HepG2 (cell line): ENCODE measurements around the gene CSKMT. TPM values are rescaled to one million over a fixed set of nuclear protein-coding genes. Genes with fewer than 3 reads are reported as not detected.
A peak's percentile ranks its signal among the peaks of the same experiment; 100 is the strongest.

Experiments used
- ATF7-NPFF ChIP-seq: sonication (generic); formaldehyde crosslinking; IDR thresholded peaks from 2 replicates; pipeline ENCODE4 v1.8.1; 2023; ENCODE audit warnings: mild to moderate bottlenecking, low read depth, missing genetic modification reagents, moderate library complexity
- BORCS8-MEF2B ChIP-seq: sonication (generic); formaldehyde crosslinking; IDR thresholded peaks from 2 replicates; pipeline ENCODE4 v1.8.0; 2022; ENCODE audit warnings: mild to moderate bottlenecking, missing genetic modification reagents
- FIP1L1 ChIP-seq: fragments of 200-400 bp; formaldehyde crosslinking; IDR thresholded peaks from 2 replicates; pipeline ENCODE4 v1.6.1; 2018; ENCODE audit warnings: low read depth, mild to moderate bottlenecking, low read length, moderate library complexity, borderline replicate concordance; ENCODE audit not compliant: insufficient read depth
- FOXK1 ChIP-seq: sonication (generic); formaldehyde crosslinking; IDR thresholded peaks from 2 replicates; pipeline ENCODE4 v1.4.0; 2020; ENCODE audit warnings: low read depth, missing genetic modification reagents, borderline replicate concordance
- GFI1 ChIP-seq: sonication (generic); formaldehyde crosslinking; IDR thresholded peaks from 2 replicates; pipeline ENCODE4 v1.5.0; 2020; ENCODE audit warnings: missing genetic modification reagents, mild to moderate bottlenecking, borderline replicate concordance
- HMG20B ChIP-seq: conservative IDR thresholded peaks from 2 replicates; pipeline ENCODE4 v1.6.1; 2016; ENCODE audit warnings: missing genetic modification reagents, missing compliant biosample characterization
- KLF13 ChIP-seq: sonication (generic); formaldehyde crosslinking; IDR thresholded peaks from 2 replicates; pipeline ENCODE4 v1.4.0; 2020; ENCODE audit warnings: mild to moderate bottlenecking, missing genetic modification reagents
- RAD21 ChIP-seq: fragments of 450-650 bp; formaldehyde crosslinking; IDR thresholded peaks from 2 replicates; pipeline ENCODE4 v1.5.0; 2020; ENCODE audit warnings: mild to moderate bottlenecking
- RBM39 ChIP-seq: fragments of 200-400 bp; formaldehyde crosslinking; IDR thresholded peaks from one replicate; pipeline ENCODE4 v1.6.1; 2018; ENCODE audit warnings: antibody characterized with exemption, mild to moderate bottlenecking, low read depth, low read length; ENCODE audit not compliant: poor library complexity, severe bottlenecking
- THAP11 ChIP-seq: IDR thresholded peaks from 2 replicates; pipeline ENCODE4 v1.6.1; 2016; ENCODE audit warnings: missing biosample characterization, missing genetic modification reagents
- ZNF253 ChIP-seq: sonication (generic); formaldehyde crosslinking; IDR thresholded peaks from 2 replicates; pipeline ENCODE4 v1.8.0; 2022; ENCODE audit warnings: mild to moderate bottlenecking, missing genetic modification reagents, borderline replicate concordance
- ZNF260 ChIP-seq: sonication (generic); formaldehyde crosslinking; IDR thresholded peaks from 2 replicates; pipeline ENCODE4 v1.4.0; 2020; ENCODE audit warnings: missing genetic modification reagents, low read depth, mild to moderate bottlenecking, borderline replicate concordance
- ZNF501 ChIP-seq: sonication (generic); formaldehyde crosslinking; IDR thresholded peaks from 2 replicates; pipeline ENCODE4 v1.5.1; 2020; ENCODE audit warnings: mild to moderate bottlenecking, moderate library complexity, missing genetic modification reagents
- ZNF556 ChIP-seq: sonication (generic); formaldehyde crosslinking; IDR thresholded peaks from 2 replicates; pipeline ENCODE4 v1.4.0; 2020; ENCODE audit warnings: mild to moderate bottlenecking, missing genetic modification reagents, borderline replicate concordance
- ZNF605 ChIP-seq: sonication (generic); formaldehyde crosslinking; IDR thresholded peaks from 2 replicates; pipeline ENCODE4 v1.8.0; 2022; ENCODE audit warnings: mild to moderate bottlenecking, missing genetic modification reagents
- ZXDC ChIP-seq: sonication (generic); formaldehyde crosslinking; IDR thresholded peaks from 2 replicates; pipeline ENCODE4 v1.5.0; 2020; ENCODE audit warnings: mild to moderate bottlenecking, missing genetic modification reagents
- polyA plus RNA-seq, 8 experiments: library from polyadenylated mRNA; depleted of rRNA in 3 of 8; stranded (reverse) in 7 of 8; unstranded in 1 of 8; fragments of >200 nt; fragmentation: Illumina TruSeq in 4 of 8; extraction: Trizol in 4 of 8; gene quantifications; 2 replicates each; pipeline versions ENCODE4 v1.2.1 to v1.2.3, GENCODE V29; 2011 to 2016; ENCODE audit warnings: low read depth in 4 of 8, missing spikeins in 1 of 8, mixed read lengths in 1 of 8; ENCODE audit not compliant: insufficient read depth in 1 of 8
- total RNA-seq, 5 experiments: library from RNA; depleted of rRNA; stranded (reverse); fragments of >200 nt; fragmentation: Illumina TruSeq; extraction: Trizol; gene quantifications; 2 replicates each; pipeline ENCODE4 v1.2.3, GENCODE V29; 2016; ENCODE audit warnings: low read depth in 1 of 5
- TF ChIP-seq, protein P1 (sequence below): sonication (generic); formaldehyde crosslinking; IDR thresholded peaks from 2 replicates; pipeline ENCODE4 v1.5.0; 2020; ENCODE audit warnings: missing genetic modification reagents
- TF ChIP-seq, protein P2 (sequence below): sonication (generic); formaldehyde crosslinking; IDR thresholded peaks from 2 replicates; pipeline ENCODE4 v1.5.0; 2020; ENCODE audit warnings: mild to moderate bottlenecking, missing genetic modification reagents
- TF ChIP-seq, protein P3 (sequence below): fragments of 450-650 bp; IDR thresholded peaks from 2 replicates; pipeline ENCODE4 v1.6.1; 2017
- TF ChIP-seq, protein P4 (sequence below): IDR thresholded peaks from 2 replicates; pipeline ENCODE4 v1.6.1; 2018; ENCODE audit warnings: missing genetic modification reagents

The CSKMT gene
- total and polyA plus RNA-seq, 2 of the 13 experiments (the other 11 are each of a cell fraction or from before 2014, with no cell fraction given): 7.6 to 31.8 TPM

- peak; percentile 93; the same call in 1 of the 2 replicates for TF ChIP-seq FIP1L1
- no peak for TF ChIP-seq RAD21 (CRISPR knock-in tag)
- TF ChIP-seq, protein P1, sequence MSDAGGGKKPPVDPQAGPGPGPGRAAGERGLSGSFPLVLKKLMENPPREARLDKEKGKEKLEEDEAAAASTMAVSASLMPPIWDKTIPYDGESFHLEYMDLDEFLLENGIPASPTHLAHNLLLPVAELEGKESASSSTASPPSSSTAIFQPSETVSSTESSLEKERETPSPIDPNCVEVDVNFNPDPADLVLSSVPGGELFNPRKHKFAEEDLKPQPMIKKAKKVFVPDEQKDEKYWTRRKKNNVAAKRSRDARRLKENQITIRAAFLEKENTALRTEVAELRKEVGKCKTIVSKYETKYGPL (CRISPR knock-in tag): no peak
- peak; percentile 86 for TF ChIP-seq RBM39
- peak; percentile 83 for TF ChIP-seq THAP11 (CRISPR knock-in tag)
- 0 out of 2 replicates have a peak, but pooled peaks have one; percentile 5 for TF ChIP-seq ZNF253 (CRISPR knock-in tag)
- TF ChIP-seq, protein P2, sequence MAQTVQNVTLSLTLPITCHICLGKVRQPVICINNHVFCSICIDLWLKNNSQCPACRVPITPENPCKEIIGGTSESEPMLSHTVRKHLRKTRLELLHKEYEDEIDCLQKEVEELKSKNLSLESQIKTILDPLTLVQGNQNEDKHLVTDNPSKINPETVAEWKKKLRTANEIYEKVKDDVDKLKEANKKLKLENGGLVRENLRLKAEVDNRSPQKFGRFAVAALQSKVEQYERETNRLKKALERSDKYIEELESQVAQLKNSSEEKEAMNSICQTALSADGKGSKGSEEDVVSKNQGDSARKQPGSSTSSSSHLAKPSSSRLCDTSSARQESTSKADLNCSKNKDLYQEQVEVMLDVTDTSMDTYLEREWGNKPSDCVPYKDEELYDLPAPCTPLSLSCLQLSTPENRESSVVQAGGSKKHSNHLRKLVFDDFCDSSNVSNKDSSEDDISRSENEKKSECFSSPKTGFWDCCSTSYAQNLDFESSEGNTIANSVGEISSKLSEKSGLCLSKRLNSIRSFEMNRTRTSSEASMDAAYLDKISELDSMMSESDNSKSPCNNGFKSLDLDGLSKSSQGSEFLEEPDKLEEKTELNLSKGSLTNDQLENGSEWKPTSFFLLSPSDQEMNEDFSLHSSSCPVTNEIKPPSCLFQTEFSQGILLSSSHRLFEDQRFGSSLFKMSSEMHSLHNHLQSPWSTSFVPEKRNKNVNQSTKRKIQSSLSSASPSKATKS (CRISPR knock-in tag): no peak
- peak; percentile 64; the same call in 1 of the 2 replicates for TF ChIP-seq ZXDC
- no peak; the same call in none of the 2 replicates for TF ChIP-seq ATF7-NPFF (CRISPR knock-in tag)
- peak; percentile 78; the same call in 1 of the 2 replicates for TF ChIP-seq ZNF501 (CRISPR knock-in tag)
- 0 out of 2 replicates have a peak, but pooled peaks have one; percentile 67 for TF ChIP-seq BORCS8-MEF2B (CRISPR knock-in tag)
- peak; percentile 67; the same call in 1 of the 2 replicates for TF ChIP-seq ZNF605
- TF ChIP-seq ZNF556 (CRISPR knock-in tag): peak; percentile 78; the same call in 1 of the 2 replicates
- TF ChIP-seq FOXK1 (CRISPR knock-in tag): peak; percentile 44; the same call in 1 of the 2 replicates
- 0 out of 2 replicates have a peak, but pooled peaks have one; percentile 82 for TF ChIP-seq KLF13 (CRISPR knock-in tag)
- TF ChIP-seq, protein P3, sequence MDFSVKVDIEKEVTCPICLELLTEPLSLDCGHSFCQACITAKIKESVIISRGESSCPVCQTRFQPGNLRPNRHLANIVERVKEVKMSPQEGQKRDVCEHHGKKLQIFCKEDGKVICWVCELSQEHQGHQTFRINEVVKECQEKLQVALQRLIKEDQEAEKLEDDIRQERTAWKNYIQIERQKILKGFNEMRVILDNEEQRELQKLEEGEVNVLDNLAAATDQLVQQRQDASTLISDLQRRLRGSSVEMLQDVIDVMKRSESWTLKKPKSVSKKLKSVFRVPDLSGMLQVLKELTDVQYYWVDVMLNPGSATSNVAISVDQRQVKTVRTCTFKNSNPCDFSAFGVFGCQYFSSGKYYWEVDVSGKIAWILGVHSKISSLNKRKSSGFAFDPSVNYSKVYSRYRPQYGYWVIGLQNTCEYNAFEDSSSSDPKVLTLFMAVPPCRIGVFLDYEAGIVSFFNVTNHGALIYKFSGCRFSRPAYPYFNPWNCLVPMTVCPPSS: no peak
- no peak for TF ChIP-seq ZNF260 (CRISPR knock-in tag)
- TF ChIP-seq, protein P4, sequence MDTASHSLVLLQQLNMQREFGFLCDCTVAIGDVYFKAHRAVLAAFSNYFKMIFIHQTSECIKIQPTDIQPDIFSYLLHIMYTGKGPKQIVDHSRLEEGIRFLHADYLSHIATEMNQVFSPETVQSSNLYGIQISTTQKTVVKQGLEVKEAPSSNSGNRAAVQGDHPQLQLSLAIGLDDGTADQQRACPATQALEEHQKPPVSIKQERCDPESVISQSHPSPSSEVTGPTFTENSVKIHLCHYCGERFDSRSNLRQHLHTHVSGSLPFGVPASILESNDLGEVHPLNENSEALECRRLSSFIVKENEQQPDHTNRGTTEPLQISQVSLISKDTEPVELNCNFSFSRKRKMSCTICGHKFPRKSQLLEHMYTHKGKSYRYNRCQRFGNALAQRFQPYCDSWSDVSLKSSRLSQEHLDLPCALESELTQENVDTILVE (CRISPR knock-in tag): peak; percentile 36; the same call in 1 of the 2 replicates
- TF ChIP-seq HMG20B (CRISPR knock-in tag): peak; percentile 34; the same call in 1 of the 2 replicates
- TF ChIP-seq GFI1 (CRISPR knock-in tag): peak; percentile 70; the same call in 1 of the 2 replicates
These were observed 6.7 kb downstream of the CSKMT start, which contains the start of the genes LBHD1 and UQCC3 (continued) for GRCh38 chr11:62671608-62672389.
